ENCODE measurements around the gene PDIA4.
"Not testable (repeated sequence)": the region's sequence is repeated elsewhere in the genome, so short reads cannot be mapped to it uniquely, and the experiment has no call there.

Gene PDIA4

GRCh38 chr7:149053384-149053783 lies 25.1 kb upstream of the PDIA4 start:
- no peak for DNase-seq (ENCODE audit: low spot score)
- TF ChIP-seq, protein P1, sequence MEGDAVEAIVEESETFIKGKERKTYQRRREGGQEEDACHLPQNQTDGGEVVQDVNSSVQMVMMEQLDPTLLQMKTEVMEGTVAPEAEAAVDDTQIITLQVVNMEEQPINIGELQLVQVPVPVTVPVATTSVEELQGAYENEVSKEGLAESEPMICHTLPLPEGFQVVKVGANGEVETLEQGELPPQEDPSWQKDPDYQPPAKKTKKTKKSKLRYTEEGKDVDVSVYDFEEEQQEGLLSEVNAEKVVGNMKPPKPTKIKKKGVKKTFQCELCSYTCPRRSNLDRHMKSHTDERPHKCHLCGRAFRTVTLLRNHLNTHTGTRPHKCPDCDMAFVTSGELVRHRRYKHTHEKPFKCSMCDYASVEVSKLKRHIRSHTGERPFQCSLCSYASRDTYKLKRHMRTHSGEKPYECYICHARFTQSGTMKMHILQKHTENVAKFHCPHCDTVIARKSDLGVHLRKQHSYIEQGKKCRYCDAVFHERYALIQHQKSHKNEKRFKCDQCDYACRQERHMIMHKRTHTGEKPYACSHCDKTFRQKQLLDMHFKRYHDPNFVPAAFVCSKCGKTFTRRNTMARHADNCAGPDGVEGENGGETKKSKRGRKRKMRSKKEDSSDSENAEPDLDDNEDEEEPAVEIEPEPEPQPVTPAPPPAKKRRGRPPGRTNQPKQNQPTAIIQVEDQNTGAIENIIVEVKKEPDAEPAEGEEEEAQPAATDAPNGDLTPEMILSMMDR (IDR thresholded peaks at IDR 0.05; ENCODE audit: borderline replicate concordance, control extremely low read depth, extremely low read depth, insufficient read depth, missing control alignments), result no peak
- in situ Hi-C loops (cut with MboI; ENCODE audit: low sequenced_read_pairs, unreplicated experiment), result no loop called here

DNA sequence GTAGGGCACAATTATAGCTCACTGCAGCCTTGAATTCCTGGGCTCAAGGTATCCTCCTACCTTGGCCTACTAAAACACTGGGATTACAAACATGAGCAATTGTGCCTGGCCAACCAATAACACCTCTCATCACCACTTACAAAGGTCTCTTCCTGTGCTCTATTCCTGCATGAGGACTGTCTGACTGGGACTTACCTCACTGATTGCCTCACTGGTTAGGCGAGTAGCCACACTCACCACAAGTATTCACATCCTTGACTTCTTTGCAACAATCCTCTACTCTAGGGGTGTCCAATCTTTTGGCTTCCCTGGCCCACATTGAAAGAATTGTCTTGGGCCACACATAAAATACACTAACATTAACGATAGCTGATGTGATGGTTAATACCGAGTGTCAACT lies 22.6 kb upstream of the PDIA4 start:
- in situ Hi-C loops (cut with MboI; ENCODE audit: low sequenced_read_pairs, unreplicated experiment), result no loop called here

GRCh38 chr7:149048805-149049204 lies 20.5 kb upstream of the PDIA4 start:
- no peak for DNase-seq (ENCODE audit: low spot score)
- TF ChIP-seq, protein P1 (IDR thresholded peaks at IDR 0.05; ENCODE audit: borderline replicate concordance, control extremely low read depth, extremely low read depth, insufficient read depth, missing control alignments), result no peak
- in situ Hi-C loops (cut with MboI; ENCODE audit: low sequenced_read_pairs, unreplicated experiment), result no loop called here

More for the DNA sequence above, 22.6 kb upstream of the PDIA4 start:
- TF ChIP-seq, protein P1 (IDR thresholded peaks at IDR 0.05; ENCODE audit: borderline replicate concordance, control extremely low read depth, extremely low read depth, insufficient read depth, missing control alignments), result no peak
- no peak for DNase-seq (ENCODE audit: low spot score)

DNA sequence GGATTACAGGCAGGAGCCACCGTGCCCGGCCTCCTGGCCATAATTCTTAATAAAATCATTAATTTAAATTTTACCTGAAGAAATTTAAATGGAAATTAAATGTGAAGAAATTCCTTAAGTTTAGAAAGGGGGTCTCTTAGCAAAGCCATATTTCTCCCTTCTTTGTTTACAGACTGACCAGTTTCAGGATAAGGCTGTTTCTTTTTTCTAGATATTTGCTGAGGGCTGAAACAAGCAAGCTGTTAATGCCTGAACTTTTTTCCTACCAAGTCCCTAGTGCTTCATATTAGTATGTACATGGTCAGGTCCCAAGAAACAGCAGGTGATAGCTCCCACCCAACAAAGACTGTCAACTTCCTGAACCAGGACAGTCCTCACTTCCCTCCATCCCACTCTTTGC lies 18.1 kb upstream of the PDIA4 start:
- TF ChIP-seq, protein P1 (IDR thresholded peaks at IDR 0.05; ENCODE audit: borderline replicate concordance, control extremely low read depth, extremely low read depth, insufficient read depth, missing control alignments), result no peak
- DNase-seq (ENCODE audit: low spot score), result no peak
- in situ Hi-C loops (cut with MboI; ENCODE audit: low sequenced_read_pairs, unreplicated experiment), result no loop called here

DNA sequence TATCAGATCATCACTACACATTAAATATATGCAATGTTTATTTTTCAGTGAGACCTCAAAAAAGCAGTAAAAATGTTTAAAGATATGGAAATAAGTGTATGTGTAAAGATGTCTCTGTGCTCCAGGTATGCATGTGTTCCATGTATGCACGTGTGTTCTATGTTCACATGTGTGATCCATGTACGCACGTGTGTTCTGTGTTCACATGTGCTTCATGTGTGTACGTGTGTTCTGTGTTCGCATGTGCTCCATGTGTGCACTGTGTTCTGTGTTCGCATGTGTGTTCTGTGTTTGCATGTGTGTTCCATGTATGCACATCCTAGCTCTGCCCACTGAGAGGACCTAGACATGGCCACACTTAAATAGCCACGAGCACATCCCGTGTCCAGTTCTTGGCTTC lies 15.6 kb upstream of the PDIA4 start:
- in situ Hi-C loops (cut with MboI; ENCODE audit: low sequenced_read_pairs, unreplicated experiment), result no loop called here
- no peak for DNase-seq (ENCODE audit: low spot score)
- TF ChIP-seq, protein P1 (IDR thresholded peaks at IDR 0.05; ENCODE audit: borderline replicate concordance, control extremely low read depth, extremely low read depth, insufficient read depth, missing control alignments), result no peak

GRCh38 chr7:149041350-149041749 lies 13.0 kb upstream of the PDIA4 start:
- TF ChIP-seq, protein P1 (IDR thresholded peaks at IDR 0.05; ENCODE audit: borderline replicate concordance, control extremely low read depth, extremely low read depth, insufficient read depth, missing control alignments), result no peak
- no peak for DNase-seq (ENCODE audit: low spot score)
- in situ Hi-C loops (cut with MboI; ENCODE audit: low sequenced_read_pairs, unreplicated experiment), result no loop called here

DNA sequence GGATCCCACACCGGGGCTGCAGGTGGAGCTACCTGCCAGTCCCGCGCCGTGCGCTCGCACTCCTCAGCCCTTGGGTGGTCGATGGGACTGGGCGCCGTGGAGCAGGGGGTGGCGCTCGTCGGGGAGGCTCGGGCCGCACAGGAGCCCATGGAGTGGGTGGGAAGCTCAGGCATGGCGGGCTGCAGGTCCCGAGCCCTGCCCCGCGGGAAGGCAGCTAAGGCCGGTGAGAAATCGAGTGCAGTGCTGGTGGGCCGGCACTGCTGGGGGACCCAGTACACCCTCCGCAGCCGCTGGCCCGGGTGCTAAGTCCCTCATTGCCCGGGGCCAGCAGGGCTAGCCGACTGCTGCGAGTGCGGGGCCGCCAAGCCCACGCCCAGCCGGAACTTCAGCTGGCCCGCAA lies 10.3 kb upstream of the PDIA4 start:
- in situ Hi-C loops (cut with MboI; ENCODE audit: low sequenced_read_pairs, unreplicated experiment), result not testable (repeated sequence)

More for the DNA sequence above, 10.3 kb upstream of the PDIA4 start:
- DNase-seq (ENCODE audit: low spot score), result not testable (repeated sequence)

Data from GM13976 (cell line).